HepG2 (cell line): ENCODE measurements around the gene RERE. TPM values are rescaled to one million over a fixed set of nuclear protein-coding genes. Genes with fewer than 3 reads are reported as not detected.

Experiments
- ATAC-seq: fragments of 200-7000 bp; cut with Tn5 transposase; 3 replicates; pipeline ENCODE4 v1.9.1; 2020; ENCODE audit warnings: mild to moderate bottlenecking, moderate library complexity
- BruUV-seq: library from RNA; stranded (reverse); fragments of 400-500 nt; replicated peaks from 2 replicates; lab custom pipeline; 2021; lab: Mats Ljungman, UMichigan
- CTCF ChIA-PET: fragments of 300-600 bp; formaldehyde crosslinking; extraction: SDS; loops from one replicate; lab custom pipeline; 2021; ENCODE audit warnings: low total read pairs, inconsistent platforms, low intra/inter-chr PET ratio; lab: Yijun Ruan, JAX
- POLR2A ChIA-PET: fragments of 350-600 bp; sonication (Branson Sonifier 250); formaldehyde crosslinking; loops from one replicate; lab custom pipeline; 2020; ENCODE audit warnings: antibody characterized with exemption, inconsistent platforms; lab: Yijun Ruan, JAX
- DNase-seq: peaks from one replicate; pipeline ENCODE4 v3.0.0-alpha.2; 2015; ENCODE audit warnings: low spot score
- FAIRE-seq: peaks from 3 replicates; lab custom pipeline; 2011; peaks lifted over from hg19 to GRCh38; lab: Jason Lieb, UNC
- H2AFZ ChIP-seq: one replicate; pipeline ENCODE4 v1.6.1; 2011; ENCODE audit warnings: low read length, inconsistent platforms
- H3K27ac ChIP-seq: fragments of 300-600 bp; 3 replicates; pipeline ENCODE4 v1.8.0; 2011; ENCODE audit warnings: mixed run types, mild to moderate bottlenecking, mixed read lengths, low read length, inconsistent platforms; ENCODE audit not compliant: insufficient read depth; ENCODE audit errors: extremely low read length
- H3K27me3 ChIP-seq, 2 experiments: fragments of 200-600 bp in 1 of 2; 2 replicates in 1 of 2; 3 replicates in 1 of 2; pipeline versions ENCODE4 v1.6.0 to v1.8.0; 2011; ENCODE audit warnings: low read length in 2 of 2, mild to moderate bottlenecking in 2 of 2, moderate library complexity in 2 of 2, inconsistent platforms in 1 of 2; ENCODE audit not compliant: insufficient read depth in 2 of 2, control insufficient read depth in 1 of 2
- H3K36me3 ChIP-seq, 2 experiments: fragments of 200-600 bp in 1 of 2; replicated peaks in 1 of 2; 2 replicates in 1 of 2; 3 replicates in 1 of 2; pipeline versions ENCODE4 v1.5.1 to v1.8.0; 2011; ENCODE audit warnings: low read length in 2 of 2, inconsistent platforms in 1 of 2; ENCODE audit not compliant: insufficient read depth in 2 of 2, control insufficient read depth in 1 of 2
- H3K4me1 ChIP-seq: 2 replicates; pipeline ENCODE4 v1.5.1; 2012; ENCODE audit warnings: low read length, inconsistent platforms; ENCODE audit not compliant: insufficient read depth
- H3K4me2 ChIP-seq: 2 replicates; pipeline ENCODE4 v1.6.0; 2011; ENCODE audit warnings: low read depth, low read length, inconsistent platforms
- H3K4me3 ChIP-seq, 3 experiments: fragments of 200-600 bp in 1 of 3; sonication (generic), shearing (Covaris generic) in 1 of 3; replicated peaks in 1 of 3; 2 replicates each; pipeline ENCODE4 v1.5.1; 2011 to 2016; ENCODE audit warnings: low read length in 3 of 3, inconsistent platforms in 2 of 3, low read depth in 2 of 3, mild to moderate bottlenecking in 2 of 3, control low read depth in 1 of 3, mixed read lengths in 1 of 3; ENCODE audit not compliant: insufficient read depth in 1 of 3
- H3K79me2 ChIP-seq: one replicate; pipeline ENCODE4 v1.6.1; 2011; ENCODE audit warnings: low read length, inconsistent platforms; ENCODE audit not compliant: insufficient read depth
- H3K9ac ChIP-seq: 2 replicates; pipeline ENCODE4 v1.6.0; 2011; ENCODE audit warnings: mild to moderate bottlenecking, low read depth, low read length, inconsistent platforms; ENCODE audit not compliant: insufficient read depth
- H3K9me3 ChIP-seq: 2 replicates; pipeline ENCODE4 v1.5.1; 2012; ENCODE audit warnings: mild to moderate bottlenecking, low read length
- H4K20me1 ChIP-seq: 2 replicates; pipeline ENCODE4 v1.6.0; 2011; ENCODE audit warnings: inconsistent platforms, mild to moderate bottlenecking, low read length, moderate library complexity; ENCODE audit not compliant: insufficient read depth
- ESRRA ChIP-seq: sonication (generic); formaldehyde crosslinking; IDR thresholded peaks from 2 replicates; pipeline ENCODE4 v1.5.1; 2020; ENCODE audit warnings: mild to moderate bottlenecking, low read depth, missing genetic modification reagents
- GABPB1 ChIP-seq: IDR thresholded peaks from 2 replicates; pipeline ENCODE4 v1.6.1; 2016; ENCODE audit warnings: mild to moderate bottlenecking, missing genetic modification reagents, moderate library complexity, missing compliant biosample characterization
- GATA4 ChIP-seq: sonication (generic); IDR thresholded peaks from 2 replicates; pipeline ENCODE4 v1.6.1; 2016; ENCODE audit warnings: antibody characterized with exemption, low read depth, borderline replicate concordance
- HNRNPL ChIP-seq: fragments of 200-400 bp; formaldehyde crosslinking; IDR thresholded peaks from 2 replicates; pipeline ENCODE4 v1.6.1; 2017; ENCODE audit warnings: mild to moderate bottlenecking, low read depth, low read length
- SNRNP70 ChIP-seq: fragments of 200-400 bp; formaldehyde crosslinking; IDR thresholded peaks from 2 replicates; pipeline ENCODE4 v1.6.1; 2017; ENCODE audit warnings: mild to moderate bottlenecking, low read depth, low read length, moderate library complexity
- SRSF4 ChIP-seq: fragments of 200-400 bp; formaldehyde crosslinking; IDR thresholded peaks from one replicate; pipeline ENCODE4 v1.6.1; 2018; ENCODE audit warnings: mild to moderate bottlenecking, low read depth, low read length, moderate library complexity; ENCODE audit not compliant: poor library complexity, severe bottlenecking
- ZMAT3 ChIP-seq: sonication (generic); formaldehyde crosslinking; conservative IDR thresholded peaks from 2 replicates; pipeline ENCODE4 v1.7.0; 2021; ENCODE audit warnings: missing genetic modification reagents
- ZNF430 ChIP-seq: sonication (generic); formaldehyde crosslinking; IDR thresholded peaks from 2 replicates; pipeline ENCODE4 v1.9.0; 2021; ENCODE audit warnings: mild to moderate bottlenecking, missing genetic modification reagents
- ZNF562 ChIP-seq: sonication (generic); formaldehyde crosslinking; IDR thresholded peaks from 2 replicates; pipeline ENCODE4 v1.8.0; 2022; ENCODE audit warnings: missing genetic modification reagents, borderline replicate concordance
- ZNF704 ChIP-seq: sonication (generic); formaldehyde crosslinking; IDR thresholded peaks from 2 replicates; pipeline ENCODE4 v1.8.1; 2023; ENCODE audit warnings: mild to moderate bottlenecking, inconsistent platforms, moderate library complexity, missing genetic modification reagents, borderline replicate concordance
- ZNF75D ChIP-seq: sonication (generic); formaldehyde crosslinking; IDR thresholded peaks from 2 replicates; pipeline ENCODE4 v1.8.1; 2023; ENCODE audit warnings: missing genetic modification reagents, mild to moderate bottlenecking, borderline replicate concordance
- ZNF800 ChIP-seq: sonication (generic); formaldehyde crosslinking; IDR thresholded peaks from 2 replicates; pipeline ENCODE4 v1.4.0; 2020; ENCODE audit warnings: missing genetic modification reagents
- WGBS: methylation state at CpG from one replicate; pipeline ENCODE4 v1.1.6; 2017; ENCODE audit warnings: low lambda C conversion rate; 5-methylcytosine and 5-hydroxymethylcytosine counted together
- in situ Hi-C: cut with HindIII; loops from 2 replicates; pipeline ENCODE4 v1.10.0; 2017; ENCODE audit warnings: low pct_unique_long_range_greater_than_20kb; ENCODE audit not compliant: extremely low pct_ligation_motif_present
- intact Hi-C: fragments of 100-400 bp; cut with micrococcal nuclease; formaldehyde crosslinking; loops from one replicate; pipeline ENCODE4 v1.10.0; 2022; ENCODE audit not compliant: unreplicated experiment
- polyA plus RNA-seq, 8 experiments: library from polyadenylated mRNA; depleted of rRNA in 3 of 8; stranded (reverse) in 7 of 8; unstranded in 1 of 8; fragments of >200 nt; fragmentation: Illumina TruSeq in 4 of 8; extraction: Trizol in 4 of 8; gene quantifications; 2 replicates each; pipeline versions ENCODE4 v1.2.1 to v1.2.3, GENCODE V29; 2011 to 2016; ENCODE audit warnings: low read depth in 4 of 8, missing spikeins in 1 of 8, mixed read lengths in 1 of 8; ENCODE audit not compliant: insufficient read depth in 1 of 8
- total RNA-seq, 5 experiments: library from RNA; depleted of rRNA; stranded (reverse); fragments of >200 nt; fragmentation: Illumina TruSeq; extraction: Trizol; gene quantifications; 2 replicates each; pipeline ENCODE4 v1.2.3, GENCODE V29; 2016; ENCODE audit warnings: low read depth in 1 of 5
- TF ChIP-seq, protein P1 (sequence below): sonication (generic); formaldehyde crosslinking; IDR thresholded peaks from 2 replicates; pipeline ENCODE4 v1.4.0; 2020; ENCODE audit warnings: mild to moderate bottlenecking, missing genetic modification reagents
- TF ChIP-seq, protein P2 (sequence below): IDR thresholded peaks from 2 replicates; pipeline ENCODE4 v1.6.1; 2016; ENCODE audit warnings: missing compliant biosample characterization, missing genetic modification reagents, borderline replicate concordance

RERE gene
- total and polyA plus RNA-seq, 2 of the 13 experiments (the other 11 are each of a cell fraction or from before 2014, with no cell fraction given) = 18.3 to 21.9 TPM

DNA sequence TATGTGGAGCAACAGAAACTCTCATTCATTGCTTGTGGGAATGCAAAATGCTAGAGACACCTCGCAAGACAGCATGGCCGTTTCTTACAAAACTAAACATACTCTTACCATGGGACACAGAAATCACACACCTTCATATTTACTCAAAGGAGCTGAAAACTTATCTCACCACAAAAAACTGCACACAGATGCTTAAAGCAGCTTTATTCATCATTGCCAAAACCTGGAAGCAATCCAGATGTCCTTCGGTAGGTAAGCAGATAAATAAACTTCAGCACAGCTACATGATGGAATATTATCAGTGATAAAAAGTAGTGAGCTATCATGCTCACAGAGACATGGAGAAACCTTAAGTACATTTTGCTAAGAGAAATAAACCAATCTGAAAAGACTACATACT is 124.3 kb downstream of the RERE start:
- no peak overlapping the region for H3K4me2 ChIP-seq
- TF ChIP-seq GATA4 = no peak
- intact Hi-C loops = no loop called here
- no peak overlapping the region for H3K27ac ChIP-seq
- no peaks in the 10 kb centered on the region for H3K27me3 ChIP-seq
- no TSS peak for BruUV-seq
- H3K4me3 ChIP-seq = no peak overlapping the region
- CTCF ChIA-PET = no interaction called here
- 91% methylated on average over 3 of the region's 3 CpGs for WGBS
- no peak overlapping the region for H2AFZ ChIP-seq
- H3K36me3 ChIP-seq = peaks cover 2 to 3% of the 10 kb centered on the region in 2 experiments; a peak in 2 of 5 replicates
- DNase-seq (no peak), ATAC-seq (no peak), FAIRE-seq (no peak)
- in situ Hi-C loops = no loop called here
- peaks cover 52% of the 10 kb centered on the region for H4K20me1 ChIP-seq
- POLR2A ChIA-PET = no interaction called here
- no peak overlapping the region for H3K9ac ChIP-seq
- H3K9me3 ChIP-seq = no peaks in the 10 kb centered on the region
- peaks cover 98% of the 10 kb centered on the region for H3K79me2 ChIP-seq
- H3K4me1 ChIP-seq = peaks cover 73% of the 10 kb centered on the region

DNA sequence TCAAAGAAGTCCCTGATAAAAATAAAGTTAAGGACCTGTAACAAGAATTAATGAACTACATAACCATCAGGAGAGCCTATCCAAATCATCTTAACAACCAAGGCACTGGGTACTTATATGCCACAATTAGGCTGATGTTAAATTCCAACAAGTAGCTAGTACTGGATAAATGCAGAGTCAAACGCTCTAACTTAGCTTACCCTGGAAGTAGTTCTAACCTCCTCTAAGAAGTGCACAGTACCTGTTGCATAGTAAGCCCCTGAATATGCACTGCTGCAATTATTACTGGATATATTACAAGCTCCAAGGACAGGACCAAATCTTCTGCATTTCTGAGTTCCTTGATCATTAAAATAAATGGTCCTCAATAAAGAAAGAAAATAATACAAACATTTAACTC is 125.8 kb downstream of the RERE start:
- peaks cover 57% of the 10 kb centered on the region for H4K20me1 ChIP-seq
- WGBS = 100% methylated on average over 1 of the region's 1 CpG
- FAIRE-seq (no peak), ATAC-seq (no peak), DNase-seq (no peak)
- H3K79me2 ChIP-seq = peaks cover 99% of the 10 kb centered on the region
- peaks cover 2 to 4% of the 10 kb centered on the region in 2 experiments; a peak in 2 of 5 replicates for H3K36me3 ChIP-seq
- H3K9ac ChIP-seq = no peak overlapping the region
- no TSS peak for BruUV-seq
- H2AFZ ChIP-seq = no peak overlapping the region
- in situ Hi-C loops (no loop called here), intact Hi-C loops (no loop called here)
- H3K4me1 ChIP-seq = peaks cover 66% of the 10 kb centered on the region
- no peak overlapping the region for H3K4me2 ChIP-seq
- H3K4me3 ChIP-seq = no peak overlapping the region
- ChIA-PET POLR2A (no interaction called here), CTCF (no interaction called here)
- H3K27ac ChIP-seq = no peak overlapping the region
- no peaks in the 10 kb centered on the region for H3K9me3 ChIP-seq
- no peaks in the 10 kb centered on the region for H3K27me3 ChIP-seq
- TF ChIP-seq ZNF704 (CRISPR knock-in tag) = no peak
- no peak for TF ChIP-seq ZNF75D (CRISPR knock-in tag)
- no peak for TF ChIP-seq ZNF800 (CRISPR knock-in tag)
- TF ChIP-seq ZMAT3 = no peak
- no peak for TF ChIP-seq HNRNPL
- no peak for TF ChIP-seq SRSF4
- no peak for TF ChIP-seq ESRRA (CRISPR knock-in tag)
- TF ChIP-seq ZNF430 (CRISPR knock-in tag) = no peak
- no peak for TF ChIP-seq ZNF562 (CRISPR knock-in tag)
- no peak for TF ChIP-seq GABPB1
- TF ChIP-seq, protein P1, sequence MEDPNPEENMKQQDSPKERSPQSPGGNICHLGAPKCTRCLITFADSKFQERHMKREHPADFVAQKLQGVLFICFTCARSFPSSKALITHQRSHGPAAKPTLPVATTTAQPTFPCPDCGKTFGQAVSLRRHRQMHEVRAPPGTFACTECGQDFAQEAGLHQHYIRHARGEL (CRISPR knock-in tag) = no peak
- TF ChIP-seq, protein P2, sequence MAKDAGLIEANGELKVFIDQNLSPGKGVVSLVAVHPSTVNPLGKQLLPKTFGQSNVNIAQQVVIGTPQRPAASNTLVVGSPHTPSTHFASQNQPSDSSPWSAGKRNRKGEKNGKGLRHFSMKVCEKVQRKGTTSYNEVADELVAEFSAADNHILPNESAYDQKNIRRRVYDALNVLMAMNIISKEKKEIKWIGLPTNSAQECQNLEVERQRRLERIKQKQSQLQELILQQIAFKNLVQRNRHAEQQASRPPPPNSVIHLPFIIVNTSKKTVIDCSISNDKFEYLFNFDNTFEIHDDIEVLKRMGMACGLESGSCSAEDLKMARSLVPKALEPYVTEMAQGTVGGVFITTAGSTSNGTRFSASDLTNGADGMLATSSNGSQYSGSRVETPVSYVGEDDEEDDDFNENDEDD (CRISPR knock-in tag) = no peak
- no peak for TF ChIP-seq SNRNP70
